CD14-positive monocyte (primary cell): ENCODE measurements around the gene COQ2. TPM values are rescaled to one million over a fixed set of nuclear protein-coding genes. Genes with fewer than 3 reads are reported as not detected.

Source experiments
- DNase-seq, 3 donors: peaks; one replicate each; pipeline ENCODE4 v3.0.0-alpha.2; 2011 to 2022
- H2AFZ ChIP-seq: 2 replicates; pipeline ENCODE4 v1.6.0; 2012; ENCODE audit warnings: mild to moderate bottlenecking, low read depth, low read length, inconsistent platforms; ENCODE audit not compliant: insufficient read depth, poor library complexity, severe bottlenecking
- H3K27ac ChIP-seq, 2 donors: 1 replicate in 1 of 2; 2 replicates in 1 of 2; pipeline ENCODE4 v1.5.1; 2012 to 2013; ENCODE audit warnings: low read length in 2 of 2, control low read depth in 1 of 2, inconsistent platforms in 1 of 2, low read depth in 1 of 2, mild to moderate bottlenecking in 1 of 2
- H3K27me3 ChIP-seq, 2 donors: one replicate each; pipeline versions ENCODE4 v1.6.0 to v1.6.1; 2011 to 2013; ENCODE audit warnings: low read length in 2 of 2; ENCODE audit not compliant: control insufficient read depth in 2 of 2, insufficient read depth in 2 of 2
- H3K36me3 ChIP-seq, 2 donors: replicated peaks in 1 of 2; 1 replicate in 1 of 2; 2 replicates in 1 of 2; pipeline versions ENCODE4 v1.5.1 to v1.6.1; 2012 to 2013; ENCODE audit warnings: low read length in 2 of 2, control low read depth in 1 of 2, inconsistent platforms in 1 of 2, mild to moderate bottlenecking in 1 of 2; ENCODE audit not compliant: insufficient read depth in 2 of 2, control insufficient read depth in 1 of 2
- H3K4me1 ChIP-seq, 2 donors: 1 replicate in 1 of 2; 2 replicates in 1 of 2; pipeline versions ENCODE4 v1.5.1 to v1.6.1; 2012 to 2013; ENCODE audit warnings: low read length in 2 of 2, control low read depth in 1 of 2, inconsistent platforms in 1 of 2, mild to moderate bottlenecking in 1 of 2, moderate library complexity in 1 of 2; ENCODE audit not compliant: insufficient read depth in 2 of 2, control insufficient read depth in 1 of 2
- H3K4me2 ChIP-seq: replicated peaks from 2 replicates; pipeline ENCODE3; 2012; ENCODE audit warnings: low read length, moderate library complexity, mild to moderate bottlenecking; ENCODE audit not compliant: poor library complexity, severe bottlenecking; ENCODE audit errors: extremely low read depth
- H3K4me3 ChIP-seq, 3 experiments: fragments of 200-600 bp in 1 of 3; sonication (generic) in 1 of 3; replicated peaks in 1 of 3; 1 replicate in 2 of 3; 2 replicates in 1 of 3; pipeline ENCODE4 v1.5.1; 2011 to 2013; ENCODE audit warnings: low read length in 3 of 3, mild to moderate bottlenecking in 3 of 3, control low read depth in 2 of 3, low read depth in 2 of 3, inconsistent platforms in 1 of 3, moderate library complexity in 1 of 3
- H3K79me2 ChIP-seq: 2 replicates; pipeline ENCODE4 v1.6.0; 2012; ENCODE audit warnings: mild to moderate bottlenecking, control low read depth, inconsistent platforms, low read length, moderate library complexity; ENCODE audit not compliant: insufficient read depth
- H3K9ac ChIP-seq: 2 replicates; pipeline ENCODE4 v1.6.0; 2017; ENCODE audit warnings: low read length, mild to moderate bottlenecking; ENCODE audit not compliant: insufficient read depth, poor library complexity, severe bottlenecking
- H3K9me3 ChIP-seq, 2 donors: replicated peaks in 1 of 2; 1 replicate in 1 of 2; 2 replicates in 1 of 2; pipeline versions ENCODE4 v1.5.1 to v1.6.1; 2012 to 2013; ENCODE audit warnings: low read length in 2 of 2, control low read depth in 1 of 2; ENCODE audit not compliant: control insufficient read depth in 1 of 2, insufficient read depth in 1 of 2
- H4K20me1 ChIP-seq: 2 replicates; pipeline ENCODE4 v1.6.0; 2012; ENCODE audit warnings: mild to moderate bottlenecking, low read length, control low read depth, moderate library complexity; ENCODE audit not compliant: insufficient read depth
- H3K27ac Mint-ChIP-seq, 7 donors: one replicate each; pipeline ENCODE4 v1.8.0; 2020; ENCODE audit warnings: mild to moderate bottlenecking in 7 of 7, mixed read lengths in 7 of 7, moderate library complexity in 6 of 7, inconsistent platforms in 2 of 7
- H3K27me3 Mint-ChIP-seq, 3 donors: one replicate each; pipeline ENCODE4 v1.8.0; 2021 to 2022; ENCODE audit warnings: low read depth in 3 of 3, mild to moderate bottlenecking in 3 of 3, mixed read lengths in 3 of 3, moderate library complexity in 3 of 3, inconsistent platforms in 1 of 3
- H3K36me3 Mint-ChIP-seq, 2 donors: one replicate each; pipeline ENCODE4 v1.8.0; 2020; ENCODE audit warnings: mixed read lengths in 2 of 2, inconsistent platforms in 1 of 2, mild to moderate bottlenecking in 1 of 2
- H3K4me1 Mint-ChIP-seq: one replicate; pipeline ENCODE4 v1.8.0; 2020; ENCODE audit warnings: mild to moderate bottlenecking, mixed read lengths
- H3K4me3 Mint-ChIP-seq, 2 donors: one replicate each; pipeline ENCODE4 v1.8.0; 2020; ENCODE audit warnings: mild to moderate bottlenecking in 2 of 2, mixed read lengths in 2 of 2, moderate library complexity in 1 of 2
- H3K9me3 Mint-ChIP-seq, 7 donors: one replicate each; pipeline ENCODE4 v1.8.0; 2020 to 2022; ENCODE audit warnings: mixed read lengths in 7 of 7, mild to moderate bottlenecking in 6 of 7, moderate library complexity in 6 of 7, inconsistent platforms in 2 of 7
- CTCF ChIP-seq: fragments of 200-600 bp; IDR thresholded peaks from one replicate; pipeline ENCODE4 v1.8.0; 2022; ENCODE audit warnings: antibody characterized with exemption, mild to moderate bottlenecking
- WGBS: methylation state at CpG from one replicate; pipeline ENCODE4 v1.1.5; 2013; ENCODE audit warnings: missing lambda C conversion rate; ENCODE audit not compliant: insufficient coverage; 5-methylcytosine and 5-hydroxymethylcytosine counted together
- intact Hi-C, 2 donors: fragments of 100-400 bp; cut with micrococcal nuclease; formaldehyde crosslinking; loops; one replicate each; pipeline versions ENCODE4 v1.15.0 to v1.15.1; 2023
- polyA minus RNA-seq: library from RNA; depleted of rRNA, polyadenylated mRNA; stranded (reverse); fragments of >200 nt; gene quantifications from 2 replicates; pipeline ENCODE4 v1.2.3, GENCODE V29; 2012
- polyA plus RNA-seq, 3 donors: library from polyadenylated mRNA; depleted of rRNA in 1 of 3; unstranded in 2 of 3; stranded (reverse) in 1 of 3; fragments of 300-500 nt in 2 of 3; fragments of >200 nt in 1 of 3; fragmentation: Illumina TruSeq in 2 of 3; gene quantifications; 1 replicate in 2 of 3; 2 replicates in 1 of 3; pipeline ENCODE4 v1.2.3, GENCODE V29; 2012 to 2021
- total RNA-seq, 12 experiments: library from RNA in 1 of 12; stranded (reverse) in 1 of 12; fragments of 120-200 nt in 1 of 12; gene quantifications; one replicate each; pipeline ENCODE4 v1.2.4 and lab custom pipeline; 2013 to 2026; ENCODE audit warnings: mixed read lengths in 6 of 12, inconsistent platforms in 1 of 12

The COQ2 gene
- 29.2 TPM for total RNA-seq (2013)
- polyA plus RNA-seq (10 to 100 TPM; 14.7 to 48.6 (median 40.7) TPM), polyA minus RNA-seq (15.0 and 32.3 TPM in 2 replicates), total RNA-seq (lab: John Stamatoyannopoulos, UW) (7.8 to 30.5 (median 23.1) reads per million in 11 experiments)

DNA sequence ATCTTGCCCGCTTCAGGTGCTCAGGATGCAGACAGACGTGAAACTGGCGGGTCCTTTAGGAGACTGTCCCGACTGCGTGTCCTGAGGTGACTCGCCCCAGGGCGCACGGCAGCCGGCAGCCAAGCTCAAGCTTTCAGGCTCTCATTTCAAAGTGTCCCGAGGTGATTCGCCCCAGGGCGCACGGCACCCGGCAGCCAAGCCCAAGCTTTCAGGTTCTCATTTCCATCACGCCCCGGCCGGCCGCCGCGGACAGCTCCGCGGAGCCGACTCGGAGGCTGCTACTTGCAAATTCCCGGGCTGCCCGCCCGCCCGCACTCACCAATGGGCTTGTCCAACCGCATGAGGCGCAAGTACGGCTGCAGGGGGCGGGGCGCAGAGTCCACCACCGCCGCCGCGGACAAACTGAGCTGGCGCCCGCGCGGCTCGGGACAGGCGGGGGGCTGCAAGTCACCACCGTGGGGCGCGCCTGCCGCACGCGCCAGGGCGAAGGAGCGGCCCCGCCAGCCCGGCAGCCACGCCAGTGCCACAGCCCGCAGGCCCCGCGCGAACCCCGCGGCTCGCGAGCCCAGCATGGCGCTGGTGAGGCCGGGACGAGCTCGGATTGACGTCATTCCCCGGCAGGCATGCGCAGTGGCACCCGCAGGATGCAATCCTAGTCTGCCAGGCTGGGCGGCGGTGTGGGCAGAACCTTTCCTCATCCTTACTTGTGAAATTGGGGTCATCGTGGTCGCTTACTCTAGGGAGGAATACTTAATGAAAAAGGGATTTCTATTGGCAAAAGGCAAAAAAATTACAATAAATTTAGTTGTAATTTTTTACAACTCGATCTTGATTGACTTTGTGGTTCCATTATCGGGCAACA, at the start of gene COQ2:
Gene COQ2 (minus strand): TSS at position 606 of the 862 bp plus-strand sequence. CDS start 34 bp downstream, at position 572.
- intact Hi-C loops, result loop anchor here (2.0 to 10.0 kb wide), 6 partner anchors 30 to 420 kb away; partner anchors contain the start of genes HELQ (in 1 of the 2), HPSE (in 1 of the 2) and MRPS18C (in 1 of the 2)
- H3K27ac ChIP-seq, result peak within 1 kb of the TSS; percentile 95 to 98
- peak; percentile 94 to 95 (median 94) for DNase-seq
- peak within 1 kb of the TSS; percentile 94 for H3K9ac ChIP-seq
- no peaks in the 10 kb centered on the region for H3K9me3 ChIP-seq
- peak within 1 kb of the TSS; percentile 75 to 89 (median 81) for H3K4me3 ChIP-seq
- peaks cover 3 to 4% of the 10 kb centered on the region in 2 donors for H3K36me3 Mint-ChIP-seq
- H4K20me1 ChIP-seq, result peaks cover 22% of the 10 kb centered on the region
- H3K27ac Mint-ChIP-seq, result peak within 1 kb of the TSS; percentile 99 to 100 (median 100)
- H3K79me2 ChIP-seq, result peaks cover 47% of the 10 kb centered on the region
- H3K27me3 ChIP-seq, result no peaks in the 10 kb centered on the region
- peak within 1 kb of the TSS; percentile 74 for H2AFZ ChIP-seq
- no peaks in the 10 kb centered on the region for H3K9me3 Mint-ChIP-seq
- no peaks in the 10 kb centered on the region for H3K27me3 Mint-ChIP-seq
- H3K36me3 ChIP-seq, result peaks cover 0 to 5% of the 10 kb centered on the region in 2 donors
- peak within 1 kb of the TSS; percentile 91 to 96 for H3K4me3 Mint-ChIP-seq
- TF ChIP-seq CTCF, result peak; percentile 10
- WGBS, result under 1% methylated on average over 72 of the region's 76 CpGs
- peak within 1 kb of the TSS; percentile 82 for H3K4me2 ChIP-seq
- H3K4me1 ChIP-seq, result peaks cover 37 to 46% of the 10 kb centered on the region in 2 donors
- H3K4me1 Mint-ChIP-seq, result peaks cover 58% of the 10 kb centered on the region

- peaks cover 81% of the 10 kb centered on the region for H3K4me1 Mint-ChIP-seq
- H3K4me3 ChIP-seq, result peak overlapping the region in 1 of 3 experiments; percentile 86
- no peak for TF ChIP-seq CTCF
- peaks cover 5% of the 10 kb centered on the region for H4K20me1 ChIP-seq
- intact Hi-C loops, result loop anchor here in 1 of 2 donors (5.0 kb wide), 1 partner anchor 45 kb away; no protein-coding TSS in a partner anchor
- peak overlapping the region; percentile 17 to 33 for H3K4me3 Mint-ChIP-seq
- H3K36me3 ChIP-seq, result no peaks in the 10 kb centered on the region
- H3K9ac ChIP-seq, result no peak overlapping the region
- no CpG with 5 or more reads among the region's 3 CpGs for WGBS
- H2AFZ ChIP-seq, result no peak overlapping the region
- no peaks in the 10 kb centered on the region for H3K9me3 Mint-ChIP-seq
- peak overlapping the region in 1 of 2 donors; percentile 37 for H3K27ac ChIP-seq
- no peaks in the 10 kb centered on the region for H3K27me3 ChIP-seq
- no peak for DNase-seq
- peaks cover 24% of the 10 kb centered on the region for H3K79me2 ChIP-seq
- H3K4me2 ChIP-seq, result peak overlapping the region; percentile 8
- peaks cover 2 to 3% (median 2%) of the 10 kb centered on the region in 3 donors for H3K27me3 Mint-ChIP-seq
- peaks cover 42% of the 10 kb centered on the region in 2 donors for H3K36me3 Mint-ChIP-seq
- peaks cover 70 to 86% of the 10 kb centered on the region in 2 donors for H3K4me1 ChIP-seq
- peak overlapping the region; percentile 17 to 82 (median 46) for H3K27ac Mint-ChIP-seq
- no peaks in the 10 kb centered on the region for H3K9me3 ChIP-seq
These were observed 47.4 kb upstream of the COQ2 start for GRCh38 chr4:83331956-83332355.
